Activated CD4-positive, alpha-beta T cell treated with anti-CD3 and anti-CD28 coated beads, Interleukin-2, amount 10 ng/mL, durations not matched to agents 24 days and 14 days (primary cell): ENCODE measurements around the gene BRWD1. TPM values are rescaled to one million over a fixed set of nuclear protein-coding genes. Genes with fewer than 3 reads are reported as not detected.
"Not testable (repeated sequence)": the region's sequence is repeated elsewhere in the genome, so short reads cannot be mapped to it uniquely, and the experiment has no call there.

Experiments
- DNase-seq: peaks from one replicate; pipeline ENCODE4 v3.0.0; 2022
- H3K27ac Mint-ChIP-seq: one replicate; pipeline ENCODE4 v1.8.0; 2022; ENCODE audit warnings: mild to moderate bottlenecking, mixed read lengths
- H3K27me3 Mint-ChIP-seq: one replicate; pipeline ENCODE4 v1.8.0; 2022; ENCODE audit warnings: mixed read lengths
- H3K36me3 Mint-ChIP-seq: one replicate; pipeline ENCODE4 v1.8.0; 2022; ENCODE audit warnings: low read depth, mild to moderate bottlenecking, mixed read lengths
- H3K4me1 Mint-ChIP-seq: one replicate; pipeline ENCODE4 v1.8.0; 2021; ENCODE audit warnings: mixed read lengths
- H3K4me3 Mint-ChIP-seq: one replicate; pipeline ENCODE4 v1.8.0; 2022; ENCODE audit warnings: mild to moderate bottlenecking, moderate library complexity, mixed read lengths
- H3K9me3 Mint-ChIP-seq: one replicate; pipeline ENCODE4 v1.8.0; 2021; ENCODE audit warnings: mixed read lengths
- intact Hi-C: fragments of 100-400 bp; cut with micrococcal nuclease; formaldehyde crosslinking; loops from one replicate; pipeline ENCODE4 v1.15.1; 2023
- total RNA-seq: library from RNA; stranded (reverse); gene quantifications from 2 replicates; pipeline ENCODE4 v1.2.3, GENCODE V29; 2022

BRWD1 gene
- total RNA-seq, 1 donor from 2014 or later, result 31.9 TPM

DNA sequence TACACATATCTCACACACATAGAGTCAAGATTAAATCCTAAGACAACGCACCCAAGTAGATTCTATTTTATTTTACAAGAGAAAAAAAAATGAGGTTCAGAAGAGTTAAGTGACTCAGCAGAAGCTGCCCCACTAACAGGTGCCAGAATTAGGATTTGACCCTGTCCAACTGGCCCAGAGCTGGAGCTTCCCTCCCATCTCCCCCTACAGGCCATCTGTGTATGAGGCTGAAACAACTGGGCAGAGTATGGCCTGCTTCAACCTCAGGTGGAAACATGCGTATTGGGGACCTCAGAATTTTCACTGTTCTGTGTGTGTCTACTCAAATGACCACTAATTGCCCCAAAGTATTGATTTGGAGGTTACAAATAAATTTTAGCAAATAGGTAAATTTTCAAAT lies 160.1 kb downstream of the BRWD1 start:
- Mint-ChIP-seq H3K4me3 (no peak overlapping the region), H3K4me1 (no peaks in the 10 kb centered on the region), H3K9me3 (no peaks in the 10 kb centered on the region), H3K27ac (no peak overlapping the region), H3K27me3 (peaks cover 5% of the 10 kb centered on the region), H3K36me3 (no peaks in the 10 kb centered on the region)
- intact Hi-C loops, result no loop called here
- no peak for DNase-seq

DNA sequence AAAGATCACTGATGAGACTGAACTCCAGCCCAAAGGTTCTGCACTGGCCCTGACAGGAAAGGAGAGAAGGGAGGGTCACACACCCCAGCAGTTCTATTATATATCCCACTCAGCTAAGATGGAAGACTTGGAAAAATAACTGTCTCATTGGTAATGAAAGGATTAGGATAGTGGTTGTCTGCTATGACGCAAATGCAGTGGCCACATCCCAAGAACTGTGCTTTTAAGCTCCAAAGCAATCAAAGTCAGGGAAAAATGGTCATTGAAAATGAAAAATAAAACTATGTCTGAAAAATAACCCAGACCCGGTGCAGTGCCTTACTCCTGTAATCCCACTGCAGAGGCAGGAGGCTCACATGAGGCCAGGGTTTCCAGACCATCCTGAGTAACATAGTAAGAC lies 161.2 kb downstream of the BRWD1 start:
- no peak overlapping the region for H3K4me3 Mint-ChIP-seq
- DNase-seq, result no peak
- H3K27ac Mint-ChIP-seq, result no peak overlapping the region
- H3K4me1 Mint-ChIP-seq, result no peaks in the 10 kb centered on the region
- no peaks in the 10 kb centered on the region for H3K9me3 Mint-ChIP-seq
- H3K36me3 Mint-ChIP-seq, result no peaks in the 10 kb centered on the region
- intact Hi-C loops, result no loop called here
- H3K27me3 Mint-ChIP-seq, result peaks cover 5% of the 10 kb centered on the region

DNA sequence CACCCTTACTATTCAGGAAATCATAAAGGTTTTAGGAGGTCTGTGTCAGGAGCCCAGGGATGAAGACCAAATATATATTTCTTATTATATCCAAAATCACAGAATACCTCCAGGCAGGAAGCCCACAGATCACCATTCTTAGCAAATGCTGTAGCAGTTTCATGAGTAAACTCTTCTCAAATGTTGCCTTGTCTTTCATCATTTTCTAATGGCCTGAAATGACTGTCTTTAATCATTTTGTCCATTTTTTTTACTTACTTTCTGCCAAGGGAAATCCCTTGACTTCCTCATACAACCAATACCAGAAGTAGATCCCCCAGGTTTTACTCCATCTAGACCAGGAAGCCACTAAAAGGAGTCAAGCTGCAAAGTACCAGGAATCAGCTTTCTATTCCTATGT lies 162.6 kb downstream of the BRWD1 start:
- no peaks in the 10 kb centered on the region for H3K36me3 Mint-ChIP-seq
- DNase-seq, result no peak
- intact Hi-C loops, result no loop called here
- H3K27ac Mint-ChIP-seq, result no peak overlapping the region
- peaks cover 5% of the 10 kb centered on the region for H3K27me3 Mint-ChIP-seq
- no peaks in the 10 kb centered on the region for H3K4me1 Mint-ChIP-seq
- no peaks in the 10 kb centered on the region for H3K9me3 Mint-ChIP-seq
- no peak overlapping the region for H3K4me3 Mint-ChIP-seq

DNA sequence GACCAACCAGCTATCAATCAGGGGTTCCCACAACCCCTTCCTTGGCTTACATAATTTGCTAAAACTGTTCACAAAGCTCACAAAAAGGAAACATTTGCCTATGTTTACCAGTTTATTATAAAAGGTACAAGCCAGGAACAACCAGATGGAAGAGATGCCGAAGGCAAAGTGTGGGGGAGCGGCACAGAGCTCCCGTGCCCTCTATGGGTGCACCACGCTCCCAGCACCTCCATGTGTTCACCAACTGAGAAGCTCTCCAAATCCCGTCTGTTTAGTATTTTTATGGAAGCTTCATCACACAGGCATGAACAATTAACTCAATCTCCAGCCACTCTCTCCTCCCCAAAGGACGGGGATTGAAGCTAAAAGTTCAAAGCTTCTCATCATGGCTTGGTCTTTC lies 163.1 kb downstream of the BRWD1 start:
- Mint-ChIP-seq H3K9me3 (no peaks in the 10 kb centered on the region), H3K4me3 (no peak overlapping the region), H3K4me1 (no peaks in the 10 kb centered on the region), H3K27ac (no peak overlapping the region), H3K27me3 (peaks cover 5% of the 10 kb centered on the region), H3K36me3 (no peaks in the 10 kb centered on the region)
- intact Hi-C loops, result no loop called here
- no peak for DNase-seq

DNA sequence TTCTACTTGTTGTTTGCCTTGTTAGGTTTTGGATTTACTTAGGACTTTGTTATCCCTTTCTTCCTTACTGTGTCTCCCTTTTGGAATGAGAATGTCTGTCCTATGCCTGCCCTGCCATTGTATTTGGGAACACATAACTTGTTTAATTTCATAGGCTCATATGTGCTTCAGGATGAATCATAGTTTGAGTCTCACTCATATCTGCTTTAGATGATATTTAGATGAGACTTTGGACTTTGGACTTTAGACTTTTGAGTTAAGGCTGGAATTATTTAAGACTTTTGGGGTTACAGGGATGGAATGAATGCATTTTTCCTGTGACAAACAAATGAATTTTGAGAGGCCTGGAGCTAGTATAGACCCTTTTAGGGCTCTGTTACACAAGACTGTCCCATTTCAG lies 163.6 kb downstream of the BRWD1 start:
- no peak overlapping the region for H3K4me3 Mint-ChIP-seq
- intact Hi-C loops, result no loop called here
- no peak overlapping the region for H3K27ac Mint-ChIP-seq
- no peaks in the 10 kb centered on the region for H3K36me3 Mint-ChIP-seq
- H3K9me3 Mint-ChIP-seq, result no peaks in the 10 kb centered on the region
- peaks cover 5% of the 10 kb centered on the region for H3K27me3 Mint-ChIP-seq
- no peak for DNase-seq
- H3K4me1 Mint-ChIP-seq, result no peaks in the 10 kb centered on the region

DNA sequence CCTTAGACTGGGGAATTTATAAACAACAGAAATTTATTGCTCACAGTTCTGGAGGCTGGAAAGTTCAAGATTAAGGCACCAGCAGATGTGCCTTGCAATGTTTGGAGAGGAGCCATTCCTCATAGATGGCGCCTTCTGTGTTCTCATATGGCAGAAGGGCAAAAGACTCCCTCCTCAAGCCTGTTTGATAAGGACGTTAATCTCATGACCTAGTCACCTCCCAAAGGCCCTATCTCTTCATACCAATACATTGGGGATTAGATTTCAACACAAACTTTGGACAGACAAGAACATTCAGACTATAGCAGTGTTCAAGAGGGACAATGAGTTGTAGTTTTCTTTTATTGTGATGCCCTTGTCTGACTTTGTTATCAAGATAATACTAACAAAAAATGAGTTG lies 164.5 kb downstream of the BRWD1 start:
- H3K4me3 Mint-ChIP-seq, result no peak overlapping the region
- no peak for DNase-seq
- H3K27me3 Mint-ChIP-seq, result peaks cover 5% of the 10 kb centered on the region
- no peaks in the 10 kb centered on the region for H3K36me3 Mint-ChIP-seq
- intact Hi-C loops, result no loop called here
- H3K4me1 Mint-ChIP-seq, result no peaks in the 10 kb centered on the region
- peaks cover 2% of the 10 kb centered on the region for H3K9me3 Mint-ChIP-seq
- H3K27ac Mint-ChIP-seq, result no peak overlapping the region

DNA sequence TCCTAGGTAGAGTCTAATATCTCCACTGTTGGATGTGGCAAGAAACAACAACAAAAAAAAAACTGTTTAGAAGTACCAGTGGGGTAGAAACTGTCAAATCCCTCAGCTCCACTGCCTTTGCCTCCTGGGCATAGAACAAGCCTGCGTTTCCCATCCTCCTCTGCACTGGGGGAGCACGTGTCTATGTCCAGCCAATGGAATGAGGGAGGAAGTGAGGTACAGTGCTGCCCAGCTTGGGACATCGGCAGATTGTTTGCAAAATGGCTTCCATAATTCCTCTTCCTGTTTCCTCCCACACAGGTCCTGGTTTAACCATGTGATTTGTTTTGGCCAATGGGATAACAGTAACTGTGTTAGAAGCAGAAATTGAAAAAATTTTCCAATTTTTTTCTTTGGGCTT lies 169.2 kb downstream of the BRWD1 start:
- peaks cover 5% of the 10 kb centered on the region for H3K9me3 Mint-ChIP-seq
- no peak overlapping the region for H3K4me3 Mint-ChIP-seq
- no peak for DNase-seq
- H3K27ac Mint-ChIP-seq, result no peak overlapping the region
- H3K4me1 Mint-ChIP-seq, result no peaks in the 10 kb centered on the region
- intact Hi-C loops, result no loop called here
- no peaks in the 10 kb centered on the region for H3K36me3 Mint-ChIP-seq
- H3K27me3 Mint-ChIP-seq, result peaks cover 2% of the 10 kb centered on the region

DNA sequence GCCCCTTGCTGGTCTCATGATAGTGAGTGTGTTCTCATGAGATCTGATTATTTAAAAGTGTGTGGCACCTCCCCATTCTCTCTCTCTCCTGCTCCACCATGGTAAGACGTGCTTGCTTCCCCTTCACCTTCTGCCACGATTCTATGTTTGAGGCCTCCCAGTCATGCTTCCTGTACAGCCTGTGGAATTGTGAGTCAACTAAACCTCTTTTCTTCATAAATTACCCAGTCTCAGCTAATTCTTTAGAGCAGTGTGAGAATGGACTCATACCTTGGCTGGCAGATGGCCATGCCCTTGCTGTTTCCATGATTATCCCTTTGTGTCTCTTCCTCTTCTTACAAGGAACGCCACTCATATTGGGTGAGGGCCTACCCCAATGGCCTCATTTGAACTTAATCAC lies 170.5 kb downstream of the BRWD1 start:
- no peak overlapping the region for H3K4me3 Mint-ChIP-seq
- intact Hi-C loops, result no loop called here
- H3K36me3 Mint-ChIP-seq, result no peaks in the 10 kb centered on the region
- no peaks in the 10 kb centered on the region for H3K4me1 Mint-ChIP-seq
- DNase-seq, result no peak
- H3K27me3 Mint-ChIP-seq, result peaks cover 2% of the 10 kb centered on the region
- peaks cover 5% of the 10 kb centered on the region for H3K9me3 Mint-ChIP-seq
- no peak overlapping the region for H3K27ac Mint-ChIP-seq

DNA sequence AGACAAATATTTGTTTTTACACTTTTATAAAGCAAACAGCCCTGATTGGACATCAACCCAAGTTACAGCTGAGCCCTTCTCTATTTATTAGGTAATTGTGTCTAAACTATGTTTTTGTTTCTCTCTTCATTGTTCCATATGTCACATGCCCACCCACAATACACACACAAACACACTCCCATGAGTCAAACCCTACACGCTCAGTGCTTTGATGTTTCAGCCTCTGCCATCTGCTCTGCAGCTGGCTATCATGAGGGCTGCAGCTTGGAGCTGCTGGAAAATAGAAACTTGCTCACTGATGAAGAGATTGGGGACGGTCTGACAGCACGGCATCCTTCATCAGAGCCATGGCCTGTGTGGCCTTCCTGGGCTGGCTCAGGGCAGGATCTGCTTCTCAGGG lies 171.9 kb downstream of the BRWD1 start:
- intact Hi-C loops, result no loop called here
- H3K4me3 Mint-ChIP-seq, result no peak overlapping the region
- H3K27me3 Mint-ChIP-seq, result peaks cover 2% of the 10 kb centered on the region
- H3K4me1 Mint-ChIP-seq, result no peaks in the 10 kb centered on the region
- H3K27ac Mint-ChIP-seq, result no peak overlapping the region
- peaks cover 5% of the 10 kb centered on the region for H3K9me3 Mint-ChIP-seq
- no peak for DNase-seq
- H3K36me3 Mint-ChIP-seq, result no peaks in the 10 kb centered on the region

DNA sequence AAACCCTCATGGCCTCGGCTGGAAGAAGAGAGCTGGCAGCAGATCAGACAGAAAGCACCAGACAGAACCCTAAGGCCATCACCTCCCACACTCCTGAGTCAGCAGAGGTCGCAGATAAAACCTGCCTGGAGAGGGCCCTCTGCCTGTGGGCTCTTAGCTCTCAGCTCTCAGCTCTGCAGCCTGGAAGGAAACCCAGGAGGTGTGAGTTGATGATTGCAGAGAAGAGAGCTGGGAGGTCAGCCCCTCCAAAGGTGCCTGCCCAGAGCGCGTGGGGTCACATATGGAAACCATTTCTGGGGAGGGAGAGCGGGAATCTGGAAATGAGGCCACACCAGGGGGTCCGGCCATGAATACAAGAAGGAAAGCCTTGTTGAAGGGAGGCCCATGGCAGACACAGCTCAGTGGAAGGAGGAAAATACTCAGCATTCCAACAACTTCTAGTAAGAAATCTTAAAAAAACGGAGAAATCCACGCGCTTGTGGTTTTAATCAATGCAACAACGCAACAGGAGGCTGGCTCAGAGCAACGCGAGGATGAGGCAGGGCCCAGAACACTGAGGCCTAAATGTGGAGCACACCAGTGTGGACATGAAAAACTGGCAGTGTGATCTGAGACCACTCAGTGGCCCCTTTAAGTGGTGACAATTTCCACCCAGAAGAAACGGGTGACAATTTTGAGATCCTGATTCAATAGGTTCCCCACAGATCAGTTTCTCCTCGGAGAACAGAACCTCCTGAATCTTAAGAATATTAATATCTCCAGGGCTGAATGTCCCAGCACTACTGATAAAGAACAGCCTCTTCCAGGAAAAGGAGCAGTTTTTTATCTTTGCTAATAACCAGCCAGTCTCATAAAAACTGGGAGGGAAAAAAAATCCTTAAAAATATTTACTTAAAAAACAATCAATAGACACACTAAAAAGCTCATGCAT lies 175.9 kb downstream of the BRWD1 start:
- Mint-ChIP-seq H3K4me3 (no peak overlapping the region), H3K36me3 (no peaks in the 10 kb centered on the region), H3K9me3 (no peaks in the 10 kb centered on the region), H3K27ac (no peak overlapping the region), H3K4me1 (no peaks in the 10 kb centered on the region), H3K27me3 (peaks cover 2% of the 10 kb centered on the region)
- DNase-seq, result no peak
- intact Hi-C loops, result loop anchor here (1.0 to 2.0 kb wide), 3 partner anchors 403 to 631 kb away; no protein-coding TSS in a partner anchor

DNA sequence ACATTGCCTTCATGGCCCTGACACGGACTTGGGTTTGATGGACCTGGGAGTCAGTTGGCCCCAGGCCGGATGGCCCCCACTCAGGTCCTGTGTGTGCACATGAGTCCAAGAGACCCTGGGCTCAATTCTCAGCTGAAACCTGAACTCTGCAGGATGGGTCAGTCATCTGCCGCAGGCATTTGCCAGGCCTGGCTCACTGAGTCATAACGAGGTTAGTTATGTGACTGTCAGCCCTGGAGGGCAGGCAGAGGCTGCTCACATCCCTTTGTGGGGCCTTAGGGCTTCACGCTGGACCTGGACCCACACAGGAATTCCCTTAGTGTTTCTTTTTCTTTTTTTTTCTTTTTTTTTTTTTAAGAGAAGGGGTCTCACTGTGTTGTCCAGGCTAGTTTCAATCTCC lies 176.7 kb downstream of the BRWD1 start:
- Mint-ChIP-seq H3K4me1 (no peaks in the 10 kb centered on the region), H3K27me3 (peaks cover 2% of the 10 kb centered on the region), H3K4me3 (no peak overlapping the region), H3K27ac (no peak overlapping the region), H3K36me3 (no peaks in the 10 kb centered on the region), H3K9me3 (no peaks in the 10 kb centered on the region)
- DNase-seq, result no peak
- intact Hi-C loops, result no loop called here

DNA sequence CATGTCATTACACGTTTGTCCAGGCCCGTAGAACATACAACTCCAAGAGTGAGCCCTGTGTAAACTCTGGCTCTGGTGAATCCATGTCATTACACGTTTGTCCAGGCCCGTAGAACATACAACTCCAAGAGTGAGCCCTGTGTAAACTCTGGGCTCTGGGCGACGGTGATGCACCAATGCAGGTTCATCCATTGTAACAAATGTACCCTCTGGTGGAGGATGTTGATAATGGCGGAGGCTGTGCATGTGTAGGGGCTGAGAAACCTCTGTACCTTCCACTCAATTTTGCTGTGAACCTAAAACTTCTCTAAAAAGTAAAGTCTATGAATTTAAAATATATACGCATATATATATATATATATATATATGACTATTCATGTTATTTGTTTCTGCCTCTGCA lies 177.3 kb downstream of the BRWD1 start:
- intact Hi-C loops, H3K4me1 Mint-ChIP-seq: not testable (repeated sequence)
- DNase-seq, result peak; percentile 74

DNA sequence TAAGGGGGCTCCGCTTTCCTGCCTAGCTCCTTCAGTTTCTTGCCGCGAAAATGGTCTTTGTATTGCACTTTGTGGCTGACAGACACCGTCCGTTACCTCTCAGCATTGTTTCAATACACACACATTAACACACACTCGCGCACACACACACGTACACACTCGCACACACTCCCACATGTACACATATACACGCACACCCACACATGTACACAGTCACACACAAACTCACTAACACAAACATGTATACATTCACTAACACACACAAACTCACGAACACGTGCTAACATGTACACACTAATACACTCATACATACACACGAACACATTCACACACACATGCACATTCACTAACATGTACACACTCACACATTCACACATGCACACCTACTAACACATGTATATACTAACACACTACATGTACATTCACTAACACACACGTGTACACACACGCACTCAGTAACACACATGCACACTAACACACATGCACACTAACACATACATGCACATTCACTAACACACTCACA lies 179.1 kb downstream of the BRWD1 start:
- H3K36me3 Mint-ChIP-seq, result no peaks in the 10 kb centered on the region
- peaks cover 8% of the 10 kb centered on the region for H3K27me3 Mint-ChIP-seq
- no peak overlapping the region for H3K4me3 Mint-ChIP-seq
- DNase-seq, result no peak
- H3K9me3 Mint-ChIP-seq, result no peaks in the 10 kb centered on the region
- H3K27ac Mint-ChIP-seq, result no peak overlapping the region
- intact Hi-C loops, result no loop called here
- H3K4me1 Mint-ChIP-seq, result no peaks in the 10 kb centered on the region

More for the DNA sequence above, 177.3 kb downstream of the BRWD1 start:
- not testable (repeated sequence) for H3K27me3 Mint-ChIP-seq, H3K36me3 Mint-ChIP-seq, H3K9me3 Mint-ChIP-seq, H3K4me3 Mint-ChIP-seq, H3K27ac Mint-ChIP-seq
